ENCODE data around the gene CAPN5.

CAPN5 gene

GRCh38 chr11:77075425-77075905 lies 8.7 kb downstream of the CAPN5 start:
- no peak for TF ChIP-seq CTCF (conservative IDR thresholded peaks at IDR 0.05; ENCODE audit: low read length)
- no peak overlapping the region for H3K4me3 ChIP-seq (ENCODE audit: low read length)
- DNase-seq (ENCODE audit: low read depth): no peak

GRCh38 chr11:77079666-77080065 lies 12.9 kb downstream of the CAPN5 start:
- TF ChIP-seq CTCF (conservative IDR thresholded peaks at IDR 0.05; ENCODE audit: low read length): no peak
- H3K4me3 ChIP-seq (ENCODE audit: low read length): no peak overlapping the region
- DNase-seq (ENCODE audit: low read depth): no peak

- TF ChIP-seq CTCF (conservative IDR thresholded peaks at IDR 0.05; ENCODE audit: low read length): no peak
- H3K4me3 ChIP-seq (ENCODE audit: low read length): no peak overlapping the region
- DNase-seq (ENCODE audit: low read depth): peak; percentile 23
Observed at GRCh38 chr11:77080643-77081210, 14.0 kb downstream of the CAPN5 start.

- no peak for TF ChIP-seq CTCF (conservative IDR thresholded peaks at IDR 0.05; ENCODE audit: low read length)
- no peak for DNase-seq (ENCODE audit: low read depth)
- no peak overlapping the region for H3K4me3 ChIP-seq (ENCODE audit: low read length)
Observed at GRCh38 chr11:77081381-77081851, 14.6 kb downstream of the CAPN5 start.

GRCh38 chr11:77081976-77082836 lies 15.4 kb downstream of the CAPN5 start:
- H3K4me3 ChIP-seq (ENCODE audit: low read length): no peak overlapping the region
- no peak for DNase-seq (ENCODE audit: low read depth)
- no peak for TF ChIP-seq CTCF (conservative IDR thresholded peaks at IDR 0.05; ENCODE audit: low read length)

- no peak overlapping the region for H3K4me3 ChIP-seq (ENCODE audit: low read length)
- peak; percentile 62 for DNase-seq (ENCODE audit: low read depth)
- no peak for TF ChIP-seq CTCF (conservative IDR thresholded peaks at IDR 0.05; ENCODE audit: low read length)
Observed at GRCh38 chr11:77082838-77083565, 16.2 kb downstream of the CAPN5 start.

Data from AG10803 (cell line).